Ishikawa (cell line): Measurements from ENCODE around the gene HOXC13.

ENCODE experiments used
- CEBPB ChIP-seq: IDR thresholded peaks from 2 replicates; pipeline ENCODE4 v1.6.1; 2012
- CREB1 ChIP-seq: IDR thresholded peaks from 2 replicates; pipeline ENCODE4 v1.6.1; 2012; ENCODE audit warnings: low read depth
- EGR1 ChIP-seq: IDR thresholded peaks from 2 replicates; pipeline ENCODE4 v1.6.1; 2012
- EP300 ChIP-seq: IDR thresholded peaks from 2 replicates; pipeline ENCODE4 v1.6.1; 2012; ENCODE audit warnings: borderline replicate concordance
- FOXM1 ChIP-seq: IDR thresholded peaks from 2 replicates; pipeline ENCODE4 v1.6.1; 2012; ENCODE audit warnings: low read depth, borderline replicate concordance
- NFIC ChIP-seq: IDR thresholded peaks from 2 replicates; pipeline ENCODE4 v1.6.1; 2012
- RAD21 ChIP-seq: IDR thresholded peaks from 2 replicates; pipeline ENCODE4 v1.6.1; 2012; ENCODE audit warnings: low read depth
- TAF1 ChIP-seq: IDR thresholded peaks from 2 replicates; pipeline ENCODE4 v1.6.1; 2012; ENCODE audit warnings: low read depth, mild to moderate bottlenecking
- TCF12 ChIP-seq: IDR thresholded peaks from 2 replicates; pipeline ENCODE4 v1.6.1; 2012; ENCODE audit warnings: low read depth
- TEAD4 ChIP-seq: IDR thresholded peaks from 2 replicates; pipeline ENCODE4 v1.6.1; 2012
- YY1 ChIP-seq: IDR thresholded peaks from 2 replicates; pipeline ENCODE4 v1.6.1; 2012; ENCODE audit warnings: low read depth
- ZBTB7A ChIP-seq: IDR thresholded peaks from 2 replicates; pipeline ENCODE4 v1.6.1; 2012; ENCODE audit warnings: low read depth
- TF ChIP-seq, protein P1 (sequence below): IDR thresholded peaks from 2 replicates; pipeline ENCODE4 v1.6.1; 2012
- TF ChIP-seq, protein P2 (sequence below): IDR thresholded peaks from 2 replicates; pipeline ENCODE4 v1.6.1; 2012
- TF ChIP-seq, protein P3 (sequence below): IDR thresholded peaks from 2 replicates; pipeline ENCODE4 v1.6.1; 2012; ENCODE audit warnings: low read depth, mild to moderate bottlenecking

Gene HOXC13

DNA sequence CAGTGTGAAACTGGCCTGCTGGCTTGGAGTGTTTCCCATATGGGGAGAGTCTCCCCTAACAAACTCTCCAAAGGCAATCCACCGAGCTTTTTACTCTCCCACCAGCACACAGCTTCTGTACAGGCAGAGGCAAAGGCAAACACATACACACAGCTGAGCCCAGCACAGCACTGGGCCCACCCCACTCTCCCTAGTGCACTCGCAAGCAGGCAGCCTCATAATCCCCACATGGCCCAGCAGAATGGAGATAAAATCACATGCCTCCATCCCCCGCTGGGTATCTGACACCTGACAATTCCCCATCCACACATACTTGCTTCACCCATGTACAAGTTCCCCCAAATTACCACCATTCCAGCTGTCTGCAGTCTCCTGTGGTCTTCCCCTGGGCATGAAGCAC lies 19.5 kb downstream of the HOXC13 start:
- TF ChIP-seq EGR1 (no peak), TCF12 (no peak), NFIC (no peak), CEBPB (no peak), ZBTB7A (no peak), EP300 (no peak), RAD21 (no peak), CREB1 (no peak), YY1 (no peak), FOXM1 (no peak), TAF1 (no peak)
- TF ChIP-seq, protein P1, sequence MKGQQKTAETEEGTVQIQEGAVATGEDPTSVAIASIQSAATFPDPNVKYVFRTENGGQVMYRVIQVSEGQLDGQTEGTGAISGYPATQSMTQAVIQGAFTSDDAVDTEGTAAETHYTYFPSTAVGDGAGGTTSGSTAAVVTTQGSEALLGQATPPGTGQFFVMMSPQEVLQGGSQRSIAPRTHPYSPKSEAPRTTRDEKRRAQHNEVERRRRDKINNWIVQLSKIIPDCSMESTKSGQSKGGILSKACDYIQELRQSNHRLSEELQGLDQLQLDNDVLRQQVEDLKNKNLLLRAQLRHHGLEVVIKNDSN = no peak
- TF ChIP-seq, protein P2, sequence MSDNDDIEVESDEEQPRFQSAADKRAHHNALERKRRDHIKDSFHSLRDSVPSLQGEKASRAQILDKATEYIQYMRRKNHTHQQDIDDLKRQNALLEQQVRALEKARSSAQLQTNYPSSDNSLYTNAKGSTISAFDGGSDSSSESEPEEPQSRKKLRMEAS = no peak
- TF ChIP-seq, protein P3, sequence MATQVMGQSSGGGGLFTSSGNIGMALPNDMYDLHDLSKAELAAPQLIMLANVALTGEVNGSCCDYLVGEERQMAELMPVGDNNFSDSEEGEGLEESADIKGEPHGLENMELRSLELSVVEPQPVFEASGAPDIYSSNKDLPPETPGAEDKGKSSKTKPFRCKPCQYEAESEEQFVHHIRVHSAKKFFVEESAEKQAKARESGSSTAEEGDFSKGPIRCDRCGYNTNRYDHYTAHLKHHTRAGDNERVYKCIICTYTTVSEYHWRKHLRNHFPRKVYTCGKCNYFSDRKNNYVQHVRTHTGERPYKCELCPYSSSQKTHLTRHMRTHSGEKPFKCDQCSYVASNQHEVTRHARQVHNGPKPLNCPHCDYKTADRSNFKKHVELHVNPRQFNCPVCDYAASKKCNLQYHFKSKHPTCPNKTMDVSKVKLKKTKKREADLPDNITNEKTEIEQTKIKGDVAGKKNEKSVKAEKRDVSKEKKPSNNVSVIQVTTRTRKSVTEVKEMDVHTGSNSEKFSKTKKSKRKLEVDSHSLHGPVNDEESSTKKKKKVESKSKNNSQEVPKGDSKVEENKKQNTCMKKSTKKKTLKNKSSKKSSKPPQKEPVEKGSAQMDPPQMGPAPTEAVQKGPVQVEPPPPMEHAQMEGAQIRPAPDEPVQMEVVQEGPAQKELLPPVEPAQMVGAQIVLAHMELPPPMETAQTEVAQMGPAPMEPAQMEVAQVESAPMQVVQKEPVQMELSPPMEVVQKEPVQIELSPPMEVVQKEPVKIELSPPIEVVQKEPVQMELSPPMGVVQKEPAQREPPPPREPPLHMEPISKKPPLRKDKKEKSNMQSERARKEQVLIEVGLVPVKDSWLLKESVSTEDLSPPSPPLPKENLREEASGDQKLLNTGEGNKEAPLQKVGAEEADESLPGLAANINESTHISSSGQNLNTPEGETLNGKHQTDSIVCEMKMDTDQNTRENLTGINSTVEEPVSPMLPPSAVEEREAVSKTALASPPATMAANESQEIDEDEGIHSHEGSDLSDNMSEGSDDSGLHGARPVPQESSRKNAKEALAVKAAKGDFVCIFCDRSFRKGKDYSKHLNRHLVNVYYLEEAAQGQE = no peak

DNA sequence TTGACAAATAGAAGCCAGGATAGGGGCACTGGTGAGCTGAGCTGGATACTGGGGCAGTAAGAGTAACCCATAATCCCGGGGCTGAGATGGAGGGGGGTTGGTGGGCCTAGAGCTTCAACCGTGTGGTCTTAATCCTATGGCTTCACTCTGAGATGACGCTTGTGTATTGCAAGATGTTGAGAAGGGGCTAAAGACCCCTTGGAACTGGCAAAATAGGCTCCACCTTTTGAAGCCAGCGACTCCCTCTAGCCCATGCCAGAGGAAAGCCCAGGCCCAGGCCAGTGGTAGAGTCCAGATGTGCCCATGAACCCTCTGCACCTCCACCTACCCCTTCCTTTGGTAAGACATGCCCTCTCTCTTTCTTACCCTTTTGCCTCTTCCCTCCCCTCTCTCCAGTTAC lies 20.7 kb downstream of the HOXC13 start:
- no peak for TF ChIP-seq CEBPB
- TF ChIP-seq TAF1 = no peak
- TF ChIP-seq, protein P2 = no peak
- TF ChIP-seq, protein P3 = no peak
- TF ChIP-seq, protein P1 = no peak
- no peak for TF ChIP-seq CREB1

DNA sequence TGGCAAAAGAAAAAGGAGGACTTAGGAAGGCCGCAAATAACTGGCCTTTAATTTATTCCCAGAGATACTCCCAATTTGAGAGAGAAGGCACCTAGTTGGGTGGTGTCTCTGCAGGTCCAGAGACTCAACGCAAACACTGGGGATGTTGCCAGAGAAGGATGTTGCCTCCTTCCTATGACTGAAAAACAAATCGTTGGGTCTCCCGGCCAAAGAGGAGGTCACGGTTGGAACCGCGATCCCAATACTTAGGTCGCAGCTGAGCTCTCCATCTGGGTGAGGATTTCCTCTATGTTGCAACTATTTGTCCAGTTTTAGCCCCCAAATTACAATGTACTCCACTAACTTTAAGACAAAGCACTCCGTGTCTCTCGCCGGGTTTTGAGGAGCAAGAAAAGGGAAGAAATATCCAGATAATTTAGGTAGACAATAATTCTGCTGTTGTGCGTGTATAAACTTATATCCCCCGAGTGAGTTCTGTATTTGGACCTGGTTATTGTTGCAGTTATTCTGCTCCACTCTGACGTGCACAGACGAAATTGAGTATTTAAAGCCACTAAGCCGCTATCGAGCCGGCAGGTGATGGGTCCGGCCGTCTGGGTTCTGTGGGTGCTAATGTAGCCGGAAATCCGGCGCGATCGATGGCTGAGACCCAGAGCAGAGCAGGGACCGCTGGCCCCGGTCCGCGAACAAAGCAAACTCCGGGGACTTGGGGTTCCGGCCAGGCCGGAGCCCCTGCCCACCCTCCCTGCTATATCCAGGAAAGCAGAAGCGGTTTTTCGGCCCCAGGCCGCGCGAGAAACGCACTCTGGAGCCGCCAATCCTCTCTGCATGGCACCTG lies 21.8 kb downstream of the HOXC13 start:
- TF ChIP-seq, protein P2 = no peak
- TF ChIP-seq YY1 (no peak), EGR1 (no peak), RAD21 (no peak), CEBPB (no peak), TAF1 (no peak), CREB1 (no peak), EP300 (no peak), TCF12 (no peak), FOXM1 (no peak), TEAD4 (no peak), ZBTB7A (no peak), NFIC (no peak)
- TF ChIP-seq, protein P3 = no peak
- TF ChIP-seq, protein P1 = no peak
